ENCODE data around the gene DSG3.

DNA sequence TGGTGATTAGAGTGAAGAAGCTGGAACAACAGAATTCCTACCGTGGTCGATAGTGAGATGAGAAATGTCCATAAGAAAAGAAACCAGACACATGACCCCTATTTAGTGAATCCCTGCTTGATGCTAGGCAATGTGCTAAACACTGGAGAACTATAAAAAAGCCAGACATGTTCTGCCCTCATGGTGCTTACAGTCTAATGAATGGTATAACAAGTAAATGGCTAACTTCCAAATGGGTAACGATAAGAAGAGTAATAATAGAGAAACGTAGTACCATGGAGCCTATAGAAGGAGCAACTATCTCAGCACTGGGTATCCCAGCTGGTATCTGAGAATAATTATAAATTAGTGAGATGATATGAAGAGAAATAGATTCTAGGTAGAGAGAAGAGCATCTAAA lies 55.5 kb downstream of the DSG3 start:
- no peak for TF ChIP-seq EZH2 (IDR thresholded peaks at IDR 0.05; ENCODE audit: borderline replicate concordance, control insufficient read depth, low read depth, low read length)
- TF ChIP-seq, protein P1, sequence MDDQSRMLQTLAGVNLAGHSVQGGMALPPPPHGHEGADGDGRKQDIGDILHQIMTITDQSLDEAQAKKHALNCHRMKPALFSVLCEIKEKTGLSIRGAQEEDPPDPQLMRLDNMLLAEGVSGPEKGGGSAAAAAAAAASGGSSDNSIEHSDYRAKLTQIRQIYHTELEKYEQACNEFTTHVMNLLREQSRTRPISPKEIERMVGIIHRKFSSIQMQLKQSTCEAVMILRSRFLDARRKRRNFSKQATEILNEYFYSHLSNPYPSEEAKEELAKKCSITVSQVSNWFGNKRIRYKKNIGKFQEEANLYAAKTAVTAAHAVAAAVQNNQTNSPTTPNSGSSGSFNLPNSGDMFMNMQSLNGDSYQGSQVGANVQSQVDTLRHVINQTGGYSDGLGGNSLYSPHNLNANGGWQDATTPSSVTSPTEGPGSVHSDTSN (IDR thresholded peaks at IDR 0.05; ENCODE audit: insufficient replicate concordance, low read depth, low read length): no peak
- TF ChIP-seq, protein P2, sequence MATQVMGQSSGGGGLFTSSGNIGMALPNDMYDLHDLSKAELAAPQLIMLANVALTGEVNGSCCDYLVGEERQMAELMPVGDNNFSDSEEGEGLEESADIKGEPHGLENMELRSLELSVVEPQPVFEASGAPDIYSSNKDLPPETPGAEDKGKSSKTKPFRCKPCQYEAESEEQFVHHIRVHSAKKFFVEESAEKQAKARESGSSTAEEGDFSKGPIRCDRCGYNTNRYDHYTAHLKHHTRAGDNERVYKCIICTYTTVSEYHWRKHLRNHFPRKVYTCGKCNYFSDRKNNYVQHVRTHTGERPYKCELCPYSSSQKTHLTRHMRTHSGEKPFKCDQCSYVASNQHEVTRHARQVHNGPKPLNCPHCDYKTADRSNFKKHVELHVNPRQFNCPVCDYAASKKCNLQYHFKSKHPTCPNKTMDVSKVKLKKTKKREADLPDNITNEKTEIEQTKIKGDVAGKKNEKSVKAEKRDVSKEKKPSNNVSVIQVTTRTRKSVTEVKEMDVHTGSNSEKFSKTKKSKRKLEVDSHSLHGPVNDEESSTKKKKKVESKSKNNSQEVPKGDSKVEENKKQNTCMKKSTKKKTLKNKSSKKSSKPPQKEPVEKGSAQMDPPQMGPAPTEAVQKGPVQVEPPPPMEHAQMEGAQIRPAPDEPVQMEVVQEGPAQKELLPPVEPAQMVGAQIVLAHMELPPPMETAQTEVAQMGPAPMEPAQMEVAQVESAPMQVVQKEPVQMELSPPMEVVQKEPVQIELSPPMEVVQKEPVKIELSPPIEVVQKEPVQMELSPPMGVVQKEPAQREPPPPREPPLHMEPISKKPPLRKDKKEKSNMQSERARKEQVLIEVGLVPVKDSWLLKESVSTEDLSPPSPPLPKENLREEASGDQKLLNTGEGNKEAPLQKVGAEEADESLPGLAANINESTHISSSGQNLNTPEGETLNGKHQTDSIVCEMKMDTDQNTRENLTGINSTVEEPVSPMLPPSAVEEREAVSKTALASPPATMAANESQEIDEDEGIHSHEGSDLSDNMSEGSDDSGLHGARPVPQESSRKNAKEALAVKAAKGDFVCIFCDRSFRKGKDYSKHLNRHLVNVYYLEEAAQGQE (IDR thresholded peaks at IDR 0.05; ENCODE audit: low read depth, low read length): no peak
- TF ChIP-seq, protein P3, sequence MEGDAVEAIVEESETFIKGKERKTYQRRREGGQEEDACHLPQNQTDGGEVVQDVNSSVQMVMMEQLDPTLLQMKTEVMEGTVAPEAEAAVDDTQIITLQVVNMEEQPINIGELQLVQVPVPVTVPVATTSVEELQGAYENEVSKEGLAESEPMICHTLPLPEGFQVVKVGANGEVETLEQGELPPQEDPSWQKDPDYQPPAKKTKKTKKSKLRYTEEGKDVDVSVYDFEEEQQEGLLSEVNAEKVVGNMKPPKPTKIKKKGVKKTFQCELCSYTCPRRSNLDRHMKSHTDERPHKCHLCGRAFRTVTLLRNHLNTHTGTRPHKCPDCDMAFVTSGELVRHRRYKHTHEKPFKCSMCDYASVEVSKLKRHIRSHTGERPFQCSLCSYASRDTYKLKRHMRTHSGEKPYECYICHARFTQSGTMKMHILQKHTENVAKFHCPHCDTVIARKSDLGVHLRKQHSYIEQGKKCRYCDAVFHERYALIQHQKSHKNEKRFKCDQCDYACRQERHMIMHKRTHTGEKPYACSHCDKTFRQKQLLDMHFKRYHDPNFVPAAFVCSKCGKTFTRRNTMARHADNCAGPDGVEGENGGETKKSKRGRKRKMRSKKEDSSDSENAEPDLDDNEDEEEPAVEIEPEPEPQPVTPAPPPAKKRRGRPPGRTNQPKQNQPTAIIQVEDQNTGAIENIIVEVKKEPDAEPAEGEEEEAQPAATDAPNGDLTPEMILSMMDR (IDR thresholded peaks at IDR 0.05 in 2 of 3, conservative IDR thresholded peaks at IDR 0.05 in 1 of 3; ENCODE audit: control insufficient read depth in 2 of 3, extremely low read depth in 1 of 3, insufficient read depth in 1 of 3, low read depth in 3 of 3, low read length in 3 of 3): no peak
- TF ChIP-seq ZNF274 (IDR thresholded peaks at IDR 0.05; ENCODE audit: insufficient read depth, insufficient read length): no peak
- no peak for TF ChIP-seq KAT2A (conservative IDR thresholded peaks at IDR 0.05; ENCODE audit: control insufficient read depth, low read depth, low read length)
- no peak for TF ChIP-seq TCF12 (IDR thresholded peaks at IDR 0.05; ENCODE audit: low read depth, low read length)
- no peak for TF ChIP-seq CBX5 (IDR thresholded peaks at IDR 0.05; ENCODE audit: low read depth)
- no peak for TF ChIP-seq CEBPB (IDR thresholded peaks at IDR 0.05; ENCODE audit: borderline replicate concordance in 1 of 2, low read depth in 2 of 2, low read length in 2 of 2)
- TF ChIP-seq POLR2AphosphoS5 (IDR thresholded peaks at IDR 0.05; ENCODE audit: low read length): no peak
- TF ChIP-seq, protein P4, sequence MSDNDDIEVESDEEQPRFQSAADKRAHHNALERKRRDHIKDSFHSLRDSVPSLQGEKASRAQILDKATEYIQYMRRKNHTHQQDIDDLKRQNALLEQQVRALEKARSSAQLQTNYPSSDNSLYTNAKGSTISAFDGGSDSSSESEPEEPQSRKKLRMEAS (IDR thresholded peaks at IDR 0.05; ENCODE audit: low read depth, low read length): no peak

All from GM12878 (cell line).